GM21717 (cell line): ENCODE results near the gene WNT16.

ENCODE experiments used
- ATAC-seq: cut with Tn5 transposase; IDR thresholded peaks from one replicate; pipeline ENCODE4 v1.9.1; 2021; ENCODE audit warnings: mild to moderate bottlenecking, moderate library complexity; ENCODE audit not compliant: unreplicated experiment

The WNT16 gene

DNA sequence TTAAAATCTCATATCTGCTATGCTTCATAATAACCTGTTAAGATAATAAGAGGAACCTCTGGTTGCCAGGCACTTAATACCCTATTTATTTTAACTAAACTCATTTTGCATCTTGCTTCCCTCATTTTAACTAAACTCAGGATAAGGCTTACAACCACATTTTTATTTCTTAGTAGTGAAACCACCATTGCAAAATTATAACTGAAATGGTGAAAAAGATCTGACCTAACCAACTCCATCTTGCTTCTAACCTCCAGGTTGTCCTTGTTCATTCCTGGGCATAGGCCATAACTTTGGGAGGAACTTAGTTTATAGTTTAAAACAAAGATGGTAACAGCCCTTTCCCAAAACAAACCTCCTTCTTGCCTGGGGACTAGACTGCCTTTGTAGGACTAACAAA, 61.3 kb downstream of the WNT16 start:
- ATAC-seq: no peak

DNA sequence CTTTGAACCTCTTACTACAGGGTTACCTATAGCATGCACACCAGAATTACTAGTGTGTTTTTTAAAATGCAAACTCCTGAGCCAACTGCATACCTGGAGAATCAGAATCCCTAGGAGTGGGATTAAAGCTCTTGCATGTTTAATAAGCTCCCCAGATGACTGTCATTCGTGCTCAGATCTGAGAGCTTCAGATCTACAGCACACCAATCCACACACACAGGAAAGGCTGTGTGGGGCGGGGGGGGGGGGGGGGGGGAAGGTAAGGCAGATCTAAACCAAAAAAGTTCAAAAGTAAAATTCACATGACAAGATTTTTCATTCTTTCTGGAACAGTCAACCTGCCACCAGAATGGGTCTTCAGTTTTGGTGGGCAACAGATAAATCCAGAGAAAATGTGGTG, 61.8 kb downstream of the WNT16 start:
- ATAC-seq: no peak
